GM18870 (cell line): ENCODE results near the gene ORAI3.

ENCODE experiments used
- ATAC-seq: cut with Tn5 transposase; IDR thresholded peaks from one replicate; pipeline ENCODE4 v1.9.1; 2021; ENCODE audit warnings: moderate library complexity; ENCODE audit not compliant: unreplicated experiment

Gene ORAI3

GRCh38 chr16:30946671-30947540 is 2.0 kb upstream of the ORAI3 start:
- ATAC-seq = no peak

- ATAC-seq = no peak
Measured at GRCh38 chr16:30947541-30947858, 1.4 kb upstream of the ORAI3 start.

- ATAC-seq = no peak
Measured at GRCh38 chr16:30947859-30948666, 805 bp upstream of the ORAI3 start.

- ATAC-seq = peak; percentile 59
Measured at GRCh38 chr16:30949650-30950515, 1.0 kb downstream of the ORAI3 start.

GRCh38 chr16:30950516-30951065 is 1.7 kb downstream of the ORAI3 start:
- ATAC-seq = no peak

- ATAC-seq = no peak
Measured at GRCh38 chr16:30951193-30951592, 2.3 kb downstream of the ORAI3 start.

GRCh38 chr16:30951750-30952149 is 2.9 kb downstream of the ORAI3 start:
- ATAC-seq = no peak

GRCh38 chr16:30953111-30953510 is 4.2 kb downstream of the ORAI3 start:
- no peak for ATAC-seq

GRCh38 chr16:30953511-30954124 is 4.8 kb downstream of the ORAI3 start:
- no peak for ATAC-seq

GRCh38 chr16:30954993-30955392 is 6.1 kb downstream of the ORAI3 start:
- no peak for ATAC-seq

GRCh38 chr16:30956601-30957455 is 8.0 kb downstream of the ORAI3 start:
- peak; percentile 31 for ATAC-seq

GRCh38 chr16:30957456-30958174 is 8.7 kb downstream of the ORAI3 start, which contains the start of gene SETD1A:
TSS of gene SETD1A (plus strand) at chr16:30957754. CDS start at chr16:30958732, 978 bp downstream.
- ATAC-seq = peak; percentile 42

- no peak for ATAC-seq
Measured at GRCh38 chr16:30958175-30959079, 9.6 kb downstream of the ORAI3 start.

- no peak for ATAC-seq
Measured at GRCh38 chr16:30961384-30961783, 12.5 kb downstream of the ORAI3 start.

GRCh38 chr16:30963925-30964511 is 15.2 kb downstream of the ORAI3 start:
- ATAC-seq = no peak

- ATAC-seq = no peak
Measured at GRCh38 chr16:30964574-30965226, 15.8 kb downstream of the ORAI3 start.

GRCh38 chr16:30965436-30965835 is 16.6 kb downstream of the ORAI3 start:
- ATAC-seq = no peak
